ENCODE results near the gene SUN2. TPM values are rescaled to one million over a fixed set of nuclear protein-coding genes. Genes with fewer than 3 reads are reported as not detected.

The SUN2 gene
- total and polyA plus RNA-seq, 9 of the 15 experiments (the other 6 are each of a cell fraction or from before 2014, with no cell fraction given), result 0.11 to 42.6 (median 16.7) TPM

GRCh38 chr22:38705235-38706100 lies 50.3 kb downstream of the SUN2 start, which contains the start of gene GTPBP1 (continued):
- TF ChIP-seq NONO (IDR thresholded peaks at IDR 0.05; ENCODE audit: low read depth in 2 of 2, low read length in 1 of 2) (peak in 1 of 2 experiments; percentile 47; a peak in 1 of 4 replicates), MEIS2 (IDR thresholded peaks at IDR 0.05; ENCODE audit: partially characterized antibody) (peak; percentile 75), ZNF3 (CRISPR knock-in tag; IDR thresholded peaks at IDR 0.05) (no peak), FIP1L1 (IDR thresholded peaks at IDR 0.05; ENCODE audit: low read depth, low read length, poor library complexity, severe bottlenecking) (no peak), ZFPM2 (CRISPR knock-in tag; IDR thresholded peaks at IDR 0.05) (no peak), ZNF239 (CRISPR knock-in tag; IDR thresholded peaks at IDR 0.05) (no peak), KDM1A (IDR thresholded peaks at IDR 0.05) (no peak), ILF3 (IDR thresholded peaks at IDR 0.05; ENCODE audit: borderline replicate concordance) (no peak), GABPB2 (CRISPR knock-in tag; conservative IDR thresholded peaks at IDR 0.05) (no peak), ZBTB5 (IDR thresholded peaks at IDR 0.05) (no peak), ATF4 (CRISPR knock-in tag; IDR thresholded peaks at IDR 0.05) (no peak), NR3C1 (CRISPR knock-in tag; IDR thresholded peaks at IDR 0.05) (no peak), REST (IDR thresholded peaks at IDR 0.05; ENCODE audit: borderline replicate concordance) (no peak), REST (CRISPR knock-in tag; IDR thresholded peaks at IDR 0.05; ENCODE audit: low read depth) (no peak), GTF2A2 (tag; IDR thresholded peaks at IDR 0.05) (0 out of 2 replicates have a peak, but pooled peaks have one; percentile 12), SRF (CRISPR knock-in tag; IDR thresholded peaks at IDR 0.05) (peak in 1 of 2 experiments; percentile 46; a peak in 2 of 4 replicates), KLF1 (tag; IDR thresholded peaks at IDR 0.05) (no peak)
